Astrocyte of the cerebellum (primary cell): ENCODE results near the gene TMEM11.

ENCODE experiments used
- DNase-seq: peaks from one replicate; pipeline ENCODE4 v3.0.0-alpha.2; 2011; ENCODE audit warnings: low read depth
- H3K4me3 ChIP-seq: 2 replicates; pipeline ENCODE4 v1.5.1; 2011; ENCODE audit warnings: mild to moderate bottlenecking, low read depth, low read length, moderate library complexity
- CTCF ChIP-seq: IDR thresholded peaks from 2 replicates; pipeline ENCODE4 v1.5.1; 2012; ENCODE audit warnings: low read length, low read depth, moderate library complexity, mild to moderate bottlenecking; ENCODE audit errors: missing control alignments
- in situ Hi-C: cut with HindIII; loops from 2 replicates; pipeline ENCODE4 v1.10.0; 2017; ENCODE audit warnings: low sequenced_read_pairs

The TMEM11 gene

GRCh38 chr17:21163101-21163500 lies 50.9 kb downstream of the TMEM11 start:
- no peak overlapping the region for H3K4me3 ChIP-seq
- no peak for DNase-seq
- in situ Hi-C loops: no loop called here
- TF ChIP-seq CTCF: no peak

- in situ Hi-C loops: no loop called here
Measured at GRCh38 chr17:21162394-21162775, 51.6 kb downstream of the TMEM11 start.

GRCh38 chr17:21161498-21162393 lies 52.2 kb downstream of the TMEM11 start:
- no peak overlapping the region for H3K4me3 ChIP-seq
- in situ Hi-C loops: no loop called here
- DNase-seq: no peak
- no peak for TF ChIP-seq CTCF

More at GRCh38 chr17:21162394-21162775, 51.6 kb downstream of the TMEM11 start:
- H3K4me3 ChIP-seq: no peak overlapping the region
- no peak for TF ChIP-seq CTCF
- DNase-seq: no peak

DNA sequence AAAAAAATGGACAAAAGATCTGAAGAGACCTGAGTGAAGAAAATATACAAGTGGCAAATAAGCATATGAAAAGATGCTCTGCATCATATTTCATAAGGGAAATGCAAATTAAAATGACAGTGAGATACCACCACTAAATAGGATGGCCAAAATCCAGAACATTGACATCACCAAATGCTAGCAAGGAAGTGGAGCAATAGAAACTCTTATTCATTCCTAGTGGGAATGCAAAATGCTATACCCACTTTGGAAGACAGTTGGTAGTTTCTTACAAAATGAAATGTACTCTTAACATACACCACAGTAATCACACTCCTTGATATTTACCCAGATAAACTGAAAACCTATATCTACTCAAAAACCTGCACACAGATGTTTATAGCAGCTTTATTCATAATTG lies 53.6 kb downstream of the TMEM11 start:
- DNase-seq: no peak
- H3K4me3 ChIP-seq: no peak overlapping the region
- TF ChIP-seq CTCF: no peak
- in situ Hi-C loops: no loop called here

GRCh38 chr17:21157586-21158370 lies 56.2 kb downstream of the TMEM11 start:
- in situ Hi-C loops: no loop called here
- no peak for DNase-seq
- TF ChIP-seq CTCF: no peak
- H3K4me3 ChIP-seq: no peak overlapping the region

DNA sequence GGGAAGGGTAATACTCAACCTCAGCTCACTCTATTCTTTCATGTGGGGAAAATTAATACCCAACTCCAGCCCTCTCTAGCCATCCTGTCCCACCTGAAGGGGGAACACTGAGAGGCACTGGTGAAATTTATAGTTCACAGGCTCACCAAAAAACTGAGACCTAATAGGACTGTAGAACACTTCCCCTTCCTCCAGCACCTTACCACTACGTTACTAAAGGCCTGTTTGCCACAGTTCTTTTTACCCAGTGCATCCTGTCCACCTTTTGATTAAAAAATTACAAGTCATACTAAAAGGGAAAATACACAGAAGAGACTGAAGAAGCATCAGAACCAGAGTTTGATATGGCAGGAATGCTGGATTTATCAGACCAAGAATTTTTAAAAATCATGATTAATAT lies 61.2 kb downstream of the TMEM11 start:
- in situ Hi-C loops: no loop called here
- no peak for TF ChIP-seq CTCF
- DNase-seq: no peak
- no peak overlapping the region for H3K4me3 ChIP-seq
